HG02943 (cell line): ENCODE measurements around the gene GALNT12.

Experiments used
- ATAC-seq: cut with Tn5 transposase; IDR thresholded peaks from one replicate; pipeline ENCODE4 v1.9.1; 2021; ENCODE audit warnings: mild to moderate bottlenecking, low read depth, moderate library complexity; ENCODE audit not compliant: unreplicated experiment

Gene GALNT12

GRCh38 chr9:98830554-98830953 lies 23.1 kb downstream of the GALNT12 start:
- no peak for ATAC-seq

- no peak for ATAC-seq
Observed at GRCh38 chr9:98831696-98832095, 24.2 kb downstream of the GALNT12 start.

GRCh38 chr9:98832768-98833089 lies 25.3 kb downstream of the GALNT12 start:
- no peak for ATAC-seq

- no peak for ATAC-seq
Observed at GRCh38 chr9:98833090-98833956, 25.9 kb downstream of the GALNT12 start.

GRCh38 chr9:98834386-98834785 lies 26.9 kb downstream of the GALNT12 start:
- ATAC-seq = no peak

GRCh38 chr9:98836206-98836605 lies 28.7 kb downstream of the GALNT12 start:
- ATAC-seq = no peak

GRCh38 chr9:98837516-98837915 lies 30.0 kb downstream of the GALNT12 start:
- no peak for ATAC-seq

GRCh38 chr9:98838155-98838867 lies 30.8 kb downstream of the GALNT12 start:
- ATAC-seq = no peak

- no peak for ATAC-seq
Observed at GRCh38 chr9:98838868-98839565, 31.5 kb downstream of the GALNT12 start.

GRCh38 chr9:98839724-98840123 lies 32.3 kb downstream of the GALNT12 start:
- no peak for ATAC-seq

- ATAC-seq = no peak
Observed at GRCh38 chr9:98842510-98842909, 35.0 kb downstream of the GALNT12 start.

GRCh38 chr9:98846081-98846480 lies 38.6 kb downstream of the GALNT12 start:
- no peak for ATAC-seq

GRCh38 chr9:98846879-98847278 lies 39.4 kb downstream of the GALNT12 start:
- ATAC-seq = no peak

GRCh38 chr9:98848450-98849149 lies 41.1 kb downstream of the GALNT12 start:
- ATAC-seq = peak; percentile 90

- no peak for ATAC-seq
Observed at GRCh38 chr9:98849563-98849962, 42.1 kb downstream of the GALNT12 start.

- ATAC-seq = no peak
Observed at GRCh38 chr9:98850851-98851729, 43.6 kb downstream of the GALNT12 start.

GRCh38 chr9:98851730-98852459 lies 44.4 kb downstream of the GALNT12 start:
- no peak for ATAC-seq

- ATAC-seq = no peak
Observed at GRCh38 chr9:98852460-98852734, 44.9 kb downstream of the GALNT12 start.

GRCh38 chr9:98852961-98853360 lies 45.5 kb downstream of the GALNT12 start:
- no peak for ATAC-seq
